Mesendoderm (in vitro differentiated cells): ENCODE measurements around the gene PSMB7.

Source experiments
- DNase-seq: peaks from one replicate; pipeline ENCODE4 v3.0.0; 2013
- H2AK5ac ChIP-seq: 2 replicates; pipeline ENCODE4 v1.6.1; 2013; ENCODE audit warnings: low read length, inconsistent platforms
- H2BK120ac ChIP-seq: 2 replicates; pipeline ENCODE4 v1.6.1; 2013; ENCODE audit warnings: low read depth, mild to moderate bottlenecking, low read length, moderate library complexity, mixed read lengths
- H2BK15ac ChIP-seq: replicated peaks from 2 replicates; pipeline ENCODE4 v1.6.1; 2013; ENCODE audit warnings: low read depth, mild to moderate bottlenecking, moderate library complexity
- H2BK5ac ChIP-seq: 2 replicates; pipeline ENCODE4 v1.6.1; 2013; ENCODE audit warnings: low read length, inconsistent platforms
- H3K18ac ChIP-seq: 2 replicates; pipeline ENCODE4 v1.6.1; 2013; ENCODE audit warnings: mild to moderate bottlenecking, low read length, mixed read lengths
- H3K23ac ChIP-seq: one replicate; pipeline ENCODE4 v1.6.1; 2013; ENCODE audit warnings: low read length
- H3K27ac ChIP-seq: 2 replicates; pipeline ENCODE4 v1.5.1; 2013; ENCODE audit warnings: low read depth, mild to moderate bottlenecking, inconsistent platforms, low read length, moderate library complexity
- H3K27me3 ChIP-seq: 2 replicates; pipeline ENCODE4 v1.6.1; 2013; ENCODE audit warnings: low read length, control low read depth, mild to moderate bottlenecking, inconsistent platforms; ENCODE audit not compliant: insufficient read depth, poor library complexity
- H3K36me3 ChIP-seq: 2 replicates; pipeline ENCODE4 v1.6.1; 2013; ENCODE audit warnings: low read length, inconsistent platforms; ENCODE audit not compliant: control insufficient read depth, insufficient read depth
- H3K4ac ChIP-seq: one replicate; pipeline ENCODE4 v1.6.1; 2013; ENCODE audit warnings: low read depth, mild to moderate bottlenecking, low read length, moderate library complexity
- H3K4me1 ChIP-seq: 2 replicates; pipeline ENCODE4 v1.6.1; 2013; ENCODE audit warnings: low read depth, low read length, inconsistent platforms; ENCODE audit not compliant: control insufficient read depth
- H3K4me2 ChIP-seq: 2 replicates; pipeline ENCODE4 v1.6.1; 2013; ENCODE audit warnings: low read length
- H3K4me3 ChIP-seq: 2 replicates; pipeline ENCODE4 v1.5.1; 2013; ENCODE audit warnings: mild to moderate bottlenecking, low read length
- H3K56ac ChIP-seq: one replicate; pipeline ENCODE4 v1.6.1; 2013; ENCODE audit warnings: low read length
- H3K79me1 ChIP-seq: 2 replicates; pipeline ENCODE4 v1.6.1; 2013; ENCODE audit warnings: low read length, inconsistent platforms
- H3K79me2 ChIP-seq: 2 replicates; pipeline ENCODE4 v1.6.1; 2013; ENCODE audit warnings: mild to moderate bottlenecking, low read length; ENCODE audit not compliant: control insufficient read depth, insufficient read depth
- H3K9ac ChIP-seq: 2 replicates; pipeline ENCODE4 v1.6.1; 2013; ENCODE audit warnings: low read length, inconsistent platforms
- H4K5ac ChIP-seq: one replicate; pipeline ENCODE4 v1.6.1; 2013; ENCODE audit warnings: low read length
- H4K8ac ChIP-seq: one replicate; pipeline ENCODE4 v1.6.1; 2013; ENCODE audit warnings: low read depth, mild to moderate bottlenecking, control low read depth, low read length, moderate library complexity
- WGBS: extraction: QIAGEN DNeasy Blood & Tissue Kit; methylation state at CpG from one replicate; pipeline ENCODE4 v1.1.7; 2013; ENCODE audit warnings: low lambda C conversion rate, missing lambda C conversion rate; ENCODE audit not compliant: insufficient coverage; ENCODE audit errors: extremely low coverage; 5-methylcytosine and 5-hydroxymethylcytosine counted together

The PSMB7 gene

DNA sequence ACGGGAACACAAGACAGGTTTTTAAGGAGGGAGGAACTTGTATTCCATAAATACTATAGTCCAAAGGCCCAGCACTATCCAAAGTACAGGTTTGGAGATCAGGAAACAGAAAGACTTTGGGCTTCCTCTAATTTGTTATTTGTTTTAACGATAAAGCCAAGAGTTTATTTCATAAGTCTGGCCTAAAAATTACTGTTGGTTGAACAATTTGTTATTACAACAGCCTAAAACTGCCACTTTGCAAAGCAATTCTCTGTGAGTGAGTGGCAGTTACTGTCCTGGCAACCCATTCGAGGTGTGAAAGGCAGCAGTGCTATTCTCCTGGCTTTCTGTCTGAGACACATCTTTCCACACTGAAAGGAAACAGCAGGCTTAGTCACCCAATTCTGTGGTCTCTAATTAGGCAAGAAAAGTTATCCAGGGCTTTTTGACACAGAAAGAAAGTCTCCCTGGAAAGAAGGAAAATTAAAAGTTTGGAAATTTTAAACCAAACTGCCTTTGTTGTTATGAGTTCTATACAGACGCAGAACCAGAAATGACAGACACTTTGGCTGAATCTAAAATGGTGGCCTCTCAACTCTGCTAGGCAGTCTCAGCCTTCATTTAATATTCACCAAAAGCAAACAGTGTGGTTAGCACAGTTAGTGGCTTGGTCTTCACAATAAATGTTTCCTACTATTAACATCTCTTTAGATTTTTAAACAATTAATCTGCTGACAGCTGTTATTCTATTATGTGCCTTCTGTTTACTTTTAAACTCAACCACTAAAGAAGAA is 33.9 kb downstream of the PSMB7 start:
- Histone ChIP-seq H3K18ac (no peak overlapping the region), H2AK5ac (no peak overlapping the region), H3K79me2 (peaks cover 10% of the 10 kb centered on the region), H2BK15ac (no peak overlapping the region), H3K4ac (no peak overlapping the region), H3K27ac (no peak overlapping the region), H4K5ac (no peak overlapping the region), H3K4me3 (no peak overlapping the region), H2BK5ac (no peak overlapping the region), H4K8ac (no peak overlapping the region), H3K4me1 (peaks cover 2% of the 10 kb centered on the region), H3K56ac (no peak overlapping the region), H3K27me3 (no peaks in the 10 kb centered on the region), H3K36me3 (peaks cover 3% of the 10 kb centered on the region), H3K4me2 (no peak overlapping the region), H3K9ac (no peak overlapping the region), H3K23ac (no peak overlapping the region), H3K79me1 (peaks cover 17% of the 10 kb centered on the region), H2BK120ac (no peak overlapping the region)
- no CpG with 5 or more reads among the region's 4 CpGs for whole genome bisulfite sequencing
- no peak for DNase-seq

DNA sequence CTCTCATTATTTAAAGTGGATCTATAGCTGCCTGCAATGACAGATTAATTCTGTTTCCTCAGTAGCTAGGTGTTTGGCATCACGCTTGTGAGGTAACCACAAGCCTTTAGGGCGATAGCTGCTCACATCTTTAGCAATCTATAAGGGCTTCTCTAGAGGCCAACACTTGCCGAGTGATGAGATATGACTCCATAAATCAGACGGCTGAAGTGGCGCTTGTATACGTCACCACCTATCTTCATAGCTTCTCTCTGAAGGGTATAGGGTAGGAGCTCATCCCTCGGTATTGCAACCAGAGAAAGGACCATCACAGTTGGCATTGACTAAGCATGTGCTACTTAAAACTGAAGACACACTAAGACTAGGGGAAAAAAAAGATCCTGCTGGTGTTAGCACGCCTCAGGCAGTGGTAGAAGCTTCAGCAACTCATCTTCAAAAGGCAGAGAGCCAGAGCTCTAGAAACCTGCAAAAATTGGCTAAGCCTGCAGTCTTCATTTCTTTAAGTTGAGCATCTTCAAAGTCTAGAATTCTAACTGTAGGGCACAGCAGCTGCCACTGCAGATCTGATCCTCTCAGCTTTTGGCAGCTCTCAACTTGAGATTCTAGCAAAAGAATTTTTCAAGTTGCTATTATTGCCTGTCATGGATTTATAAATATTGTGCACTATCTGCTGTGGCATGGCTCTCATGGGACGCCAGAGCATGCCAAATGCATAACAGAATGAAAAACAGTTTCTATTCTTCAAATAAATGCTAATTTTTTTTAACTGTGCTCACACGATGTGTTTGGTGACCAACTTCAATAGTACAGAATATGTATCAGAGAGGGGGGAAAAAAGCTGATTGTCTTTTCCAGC is 37.5 kb downstream of the PSMB7 start:
- Histone ChIP-seq H3K18ac (no peak overlapping the region), H3K4ac (no peak overlapping the region), H3K36me3 (peaks cover 3% of the 10 kb centered on the region), H2BK120ac (no peak overlapping the region), H3K79me2 (peaks cover 10% of the 10 kb centered on the region), H3K79me1 (peaks cover 15% of the 10 kb centered on the region), H3K4me2 (no peak overlapping the region), H3K9ac (no peak overlapping the region), H2BK15ac (no peak overlapping the region), H3K27ac (no peak overlapping the region), H3K4me3 (no peak overlapping the region), H4K8ac (peak overlapping the region; percentile 56), H3K56ac (no peak overlapping the region), H3K23ac (no peak overlapping the region), H4K5ac (no peak overlapping the region), H3K27me3 (no peaks in the 10 kb centered on the region), H2AK5ac (no peak overlapping the region), H3K4me1 (no peaks in the 10 kb centered on the region), H2BK5ac (no peak overlapping the region)
- DNase-seq, result no peak
- WGBS, result no CpG with 5 or more reads among the region's 10 CpGs

DNA sequence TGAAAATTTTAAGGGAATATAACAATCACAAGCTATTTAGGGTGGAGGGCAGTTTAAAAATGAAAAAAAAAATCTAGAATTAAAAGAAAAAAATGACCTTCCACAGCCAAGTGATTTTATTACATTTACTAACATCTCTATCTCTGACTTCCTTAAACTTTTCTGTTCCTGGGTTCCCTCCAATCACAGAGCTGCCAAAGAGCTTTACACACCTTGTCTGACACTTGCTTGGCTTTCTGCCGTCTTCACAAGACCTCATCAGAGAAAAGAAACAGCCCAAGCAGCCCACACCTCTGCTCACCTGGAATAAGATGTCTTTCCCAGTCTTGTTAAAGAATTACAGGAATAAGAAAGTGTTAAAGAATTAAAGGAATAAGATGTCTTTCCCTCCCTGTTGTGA is 38.9 kb downstream of the PSMB7 start:
- Histone ChIP-seq H4K8ac (no peak overlapping the region), H3K9ac (no peak overlapping the region), H2AK5ac (no peak overlapping the region), H3K4me1 (no peaks in the 10 kb centered on the region), H3K18ac (no peak overlapping the region), H3K23ac (no peak overlapping the region), H3K27me3 (no peaks in the 10 kb centered on the region), H3K4me3 (no peak overlapping the region), H3K79me1 (peaks cover 17% of the 10 kb centered on the region), H2BK15ac (no peak overlapping the region), H3K4ac (no peak overlapping the region), H4K5ac (no peak overlapping the region), H3K56ac (no peak overlapping the region), H3K79me2 (peaks cover 11% of the 10 kb centered on the region), H3K27ac (no peak overlapping the region), H3K36me3 (peaks cover 3% of the 10 kb centered on the region), H2BK5ac (no peak overlapping the region), H2BK120ac (no peak overlapping the region), H3K4me2 (no peak overlapping the region)
- WGBS, result no CpG with 5 or more reads among the region's 1 CpG
- DNase-seq, result no peak

DNA sequence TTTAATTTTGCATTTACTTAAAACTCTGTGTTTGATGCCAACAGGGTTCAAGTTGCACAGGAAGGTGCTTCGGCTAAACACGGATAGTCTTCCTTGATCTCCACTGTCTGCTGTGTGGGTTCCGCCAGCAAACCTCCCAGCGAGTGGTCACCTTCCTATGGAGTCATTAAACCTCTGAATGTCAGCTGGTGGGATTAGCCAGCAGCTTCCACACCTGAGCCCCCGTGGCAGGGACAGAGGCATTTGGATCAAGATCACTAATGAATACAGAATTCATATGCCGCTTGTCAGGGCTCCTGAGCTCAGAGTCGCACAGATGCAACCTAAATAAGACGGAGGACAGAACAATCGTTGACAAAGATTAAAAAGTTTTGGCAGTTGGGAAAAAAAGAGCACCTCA is 39.5 kb downstream of the PSMB7 start:
- Histone ChIP-seq H3K4me2 (no peak overlapping the region), H2AK5ac (no peak overlapping the region), H3K4me3 (no peak overlapping the region), H4K5ac (no peak overlapping the region), H2BK15ac (no peak overlapping the region), H3K4ac (no peak overlapping the region), H4K8ac (no peak overlapping the region), H3K56ac (no peak overlapping the region), H3K23ac (no peak overlapping the region), H2BK120ac (no peak overlapping the region), H3K27ac (no peak overlapping the region), H3K4me1 (no peaks in the 10 kb centered on the region), H3K79me2 (peaks cover 11% of the 10 kb centered on the region), H3K79me1 (peaks cover 15% of the 10 kb centered on the region), H2BK5ac (no peak overlapping the region), H3K27me3 (no peaks in the 10 kb centered on the region), H3K36me3 (peaks cover 3% of the 10 kb centered on the region), H3K9ac (no peak overlapping the region), H3K18ac (no peak overlapping the region)
- DNase-seq, result no peak
- no CpG with 5 or more reads among the region's 9 CpGs for WGBS

DNA sequence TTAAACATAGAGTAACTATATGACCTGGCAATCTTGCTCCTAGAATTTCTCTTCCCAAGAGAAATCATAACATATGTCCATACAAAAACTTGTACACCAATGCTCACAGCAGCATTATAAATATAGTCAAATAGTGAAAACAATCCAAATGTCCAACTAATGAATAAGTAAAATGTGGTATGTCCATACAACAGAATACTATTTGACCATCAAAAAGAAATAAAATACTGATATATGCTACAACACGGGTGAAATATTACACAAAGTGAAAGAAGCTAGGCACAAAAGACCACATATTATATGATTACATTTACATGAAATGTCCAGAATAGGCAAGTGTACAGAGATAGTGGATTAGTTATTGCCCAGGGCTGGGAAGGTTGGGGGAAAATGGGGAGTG is 41.4 kb downstream of the PSMB7 start:
- H3K4me1 ChIP-seq, result no peaks in the 10 kb centered on the region
- no peak overlapping the region for H2AK5ac ChIP-seq
- no peak overlapping the region for H3K56ac ChIP-seq
- H3K4ac ChIP-seq, result no peak overlapping the region
- H3K36me3 ChIP-seq, result peaks cover 1% of the 10 kb centered on the region
- H3K27me3 ChIP-seq, result no peaks in the 10 kb centered on the region
- H2BK120ac ChIP-seq, result no peak overlapping the region
- H3K27ac ChIP-seq, result no peak overlapping the region
- no peak overlapping the region for H3K23ac ChIP-seq
- no peak overlapping the region for H4K5ac ChIP-seq
- no peak overlapping the region for H3K18ac ChIP-seq
- no peak overlapping the region for H2BK5ac ChIP-seq
- H3K4me2 ChIP-seq, result no peak overlapping the region
- no CpG with 5 or more reads among the region's 1 CpG for WGBS
- H3K9ac ChIP-seq, result no peak overlapping the region
- no peak overlapping the region for H2BK15ac ChIP-seq
- H4K8ac ChIP-seq, result no peak overlapping the region
- peaks cover 20% of the 10 kb centered on the region for H3K79me1 ChIP-seq
- no peak for DNase-seq
- H3K79me2 ChIP-seq, result peaks cover 18% of the 10 kb centered on the region
- no peak overlapping the region for H3K4me3 ChIP-seq
